Gastroesophageal sphincter (tissue), 4 donors: ENCODE results near the gene RNASE8. TPM values are rescaled to one million over a fixed set of nuclear protein-coding genes. Genes with fewer than 3 reads are reported as not detected.

Experiments
- ATAC-seq: fragments of 150-250 bp; one replicate; pipeline ENCODE4 v1.9.1; 2016; ENCODE audit warnings: mild to moderate bottlenecking, moderate library complexity
- H3K27ac ChIP-seq, 4 donors: fragments of 200-600 bp; sonication (generic) in 3 of 4; 1 replicate in 3 of 4; 2 replicates in 1 of 4; pipeline ENCODE4 v1.5.1; 2016 to 2019
- H3K27me3 ChIP-seq: fragments of 200-600 bp; sonication (generic); one replicate; pipeline ENCODE4 v1.5.1; 2019
- H3K36me3 ChIP-seq, 2 donors: fragments of 200-600 bp; sonication (generic); one replicate each; pipeline ENCODE4 v1.5.1; 2019; ENCODE audit warnings: control low read depth in 1 of 2
- H3K4me1 ChIP-seq, 3 donors: fragments of 200-600 bp; sonication (generic); 1 replicate in 2 of 3; 2 replicates in 1 of 3; pipeline ENCODE4 v1.5.1; 2016 to 2019; ENCODE audit warnings: control low read depth in 2 of 3
- H3K4me3 ChIP-seq, 2 donors: fragments of 200-600 bp; sonication (generic); one replicate each; pipeline ENCODE4 v1.5.1; 2019; ENCODE audit warnings: mild to moderate bottlenecking in 1 of 2, moderate library complexity in 1 of 2
- H3K9me3 ChIP-seq, 3 donors: fragments of 200-600 bp; sonication (generic); one replicate each; pipeline ENCODE4 v1.5.1; 2017 to 2019; ENCODE audit warnings: control low read depth in 2 of 3
- CTCF ChIP-seq, 4 experiments: fragments of 200-600 bp in 2 of 4; fragments of 450-650 bp in 2 of 4; sonication (generic) in 1 of 4; IDR thresholded peaks; one replicate each; pipeline ENCODE4 v1.5.1; 2017 to 2019; ENCODE audit warnings: antibody characterized with exemption in 4 of 4, mild to moderate bottlenecking in 2 of 4, moderate library complexity in 2 of 4
- EP300 ChIP-seq: sonication (generic); formaldehyde crosslinking; IDR thresholded peaks from one replicate; pipeline ENCODE4 v1.6.1; 2017; ENCODE audit warnings: antibody characterized with exemption, mild to moderate bottlenecking
- POLR2A ChIP-seq, 2 donors: fragments of 450-650 bp; IDR thresholded peaks; one replicate each; pipeline ENCODE4 v1.6.1; 2017; ENCODE audit warnings: antibody characterized with exemption in 2 of 2, mild to moderate bottlenecking in 2 of 2, moderate library complexity in 1 of 2
- POLR2AphosphoS5 ChIP-seq: sonication (generic); formaldehyde crosslinking; IDR thresholded peaks from one replicate; pipeline ENCODE4 v1.6.1; 2017; ENCODE audit warnings: antibody characterized with exemption
- WGBS, 2 donors: methylation state at CpG; one replicate each; pipeline ENCODE4 v1.1.5; 2018; ENCODE audit warnings: low coverage in 1 of 2; 5-methylcytosine and 5-hydroxymethylcytosine counted together
- total RNA-seq, 4 donors: library from RNA; depleted of rRNA; stranded (reverse); fragments of >200 nt; gene quantifications; one replicate each; pipeline ENCODE4 v1.1.0, GENCODE V29; 2016

RNASE8 gene
- total RNA-seq, 4 donors from 2014 or later, result not detected

GRCh38 chr14:21055432-21056117 is 2.0 kb upstream of the RNASE8 start:
- 66 to 69% methylated on average over 2 to 5 of the region's 5 CpGs for WGBS, 2 donors
- ATAC-seq, result no peak
- Histone ChIP-seq H3K4me3 (no peak overlapping the region), H3K27ac (no peak overlapping the region), H3K4me1 (no peaks in the 10 kb centered on the region), H3K9me3 (no peaks in the 10 kb centered on the region), H3K36me3 (no peaks in the 10 kb centered on the region), H3K27me3 (no peaks in the 10 kb centered on the region)
- TF ChIP-seq CTCF (IDR thresholded peaks at IDR 0.05) (no peak), POLR2AphosphoS5 (no peak), POLR2A (IDR thresholded peaks at IDR 0.05) (no peak), EP300 (no peak)

GRCh38 chr14:21056520-21057163 is 980 bp upstream of the RNASE8 start:
- no peak overlapping the region for H3K4me3 ChIP-seq
- H3K27me3 ChIP-seq, result no peaks in the 10 kb centered on the region
- H3K9me3 ChIP-seq, result no peaks in the 10 kb centered on the region
- no peaks in the 10 kb centered on the region for H3K36me3 ChIP-seq
- H3K4me1 ChIP-seq, result no peaks in the 10 kb centered on the region
- no peak for TF ChIP-seq EP300
- TF ChIP-seq POLR2A (IDR thresholded peaks at IDR 0.05), result no peak
- TF ChIP-seq POLR2AphosphoS5, result no peak
- no peak for TF ChIP-seq CTCF (IDR thresholded peaks at IDR 0.05)
- H3K27ac ChIP-seq, result no peak overlapping the region
- WGBS, 2 donors, result 69 to 77% methylated on average over 5 to 7 of the region's 10 CpGs
- ATAC-seq, result no peak

GRCh38 chr14:21058903-21059302 is 1.3 kb downstream of the RNASE8 start:
- 80% methylated on average over 1 of the region's 5 CpGs; no CpG with 5 or more reads in 1 of the 2 donors for WGBS, 2 donors
- no peak for ATAC-seq
- Histone ChIP-seq H3K27me3 (no peaks in the 10 kb centered on the region), H3K27ac (no peak overlapping the region), H3K9me3 (no peaks in the 10 kb centered on the region), H3K4me3 (no peak overlapping the region), H3K36me3 (no peaks in the 10 kb centered on the region), H3K4me1 (peaks cover 0 to 6% (median 0%) of the 10 kb centered on the region in 3 donors)
- no peak for TF ChIP-seq POLR2AphosphoS5
- no peak for TF ChIP-seq EP300

- Histone ChIP-seq H3K4me3 (no peak overlapping the region), H3K27me3 (no peaks in the 10 kb centered on the region), H3K9me3 (no peaks in the 10 kb centered on the region), H3K36me3 (no peaks in the 10 kb centered on the region), H3K4me1 (peaks cover 0 to 6% (median 0%) of the 10 kb centered on the region in 3 donors), H3K27ac (no peak overlapping the region)
- no peak for ATAC-seq
- TF ChIP-seq EP300 (no peak), POLR2AphosphoS5 (no peak), POLR2A (IDR thresholded peaks at IDR 0.05) (no peak), CTCF (IDR thresholded peaks at IDR 0.05) (no peak)
- 66 to 73% methylated on average over 4 to 8 of the region's 8 CpGs for WGBS, 2 donors
Measured at GRCh38 chr14:21059842-21060613, 2.4 kb downstream of the RNASE8 start.

GRCh38 chr14:21060614-21061346 is 3.2 kb downstream of the RNASE8 start:
- Histone ChIP-seq H3K36me3 (no peaks in the 10 kb centered on the region), H3K27ac (no peak overlapping the region), H3K4me1 (peaks cover 0 to 6% (median 0%) of the 10 kb centered on the region in 3 donors), H3K27me3 (no peaks in the 10 kb centered on the region), H3K9me3 (no peaks in the 10 kb centered on the region), H3K4me3 (no peak overlapping the region)
- TF ChIP-seq EP300 (no peak), POLR2A (IDR thresholded peaks at IDR 0.05) (no peak), POLR2AphosphoS5 (no peak), CTCF (IDR thresholded peaks at IDR 0.05) (no peak)
- WGBS, 2 donors, result 70 to 73% methylated on average over 7 to 13 of the region's 13 CpGs
- ATAC-seq, result no peak
